ENCODE measurements around the gene MTA3. TPM values are rescaled to one million over a fixed set of nuclear protein-coding genes. Genes with fewer than 3 reads are reported as not detected.

Gene MTA3
- total RNA-seq, 1 donor from 2014 or later = 72.8 TPM

DNA sequence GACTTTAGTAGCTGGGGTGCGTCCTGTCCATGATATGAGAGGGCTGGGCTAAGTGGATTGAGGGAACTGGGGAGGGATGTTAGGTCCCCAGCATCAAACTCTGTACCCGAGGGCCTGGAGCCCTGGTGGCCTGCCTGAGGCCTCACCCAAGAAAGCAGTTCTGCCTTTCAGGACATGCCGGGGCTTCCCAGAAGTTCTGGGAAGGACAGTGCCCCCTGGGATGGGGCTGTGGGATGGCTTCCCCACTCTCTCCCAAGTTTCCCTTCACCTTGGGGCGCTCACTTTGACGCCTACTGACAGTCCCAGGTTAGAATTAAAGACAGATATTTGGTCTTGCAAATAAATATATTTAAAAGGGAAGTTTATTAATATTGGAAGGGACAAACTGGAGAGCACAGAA, 193.7 kb downstream of the MTA3 start:
- DNase-seq (ENCODE audit: low spot score) = peak; percentile 32

- DNase-seq (ENCODE audit: low spot score) = peak; percentile 38
Measured at GRCh38 chr2:42762823-42763804, 194.7 kb downstream of the MTA3 start.

DNA sequence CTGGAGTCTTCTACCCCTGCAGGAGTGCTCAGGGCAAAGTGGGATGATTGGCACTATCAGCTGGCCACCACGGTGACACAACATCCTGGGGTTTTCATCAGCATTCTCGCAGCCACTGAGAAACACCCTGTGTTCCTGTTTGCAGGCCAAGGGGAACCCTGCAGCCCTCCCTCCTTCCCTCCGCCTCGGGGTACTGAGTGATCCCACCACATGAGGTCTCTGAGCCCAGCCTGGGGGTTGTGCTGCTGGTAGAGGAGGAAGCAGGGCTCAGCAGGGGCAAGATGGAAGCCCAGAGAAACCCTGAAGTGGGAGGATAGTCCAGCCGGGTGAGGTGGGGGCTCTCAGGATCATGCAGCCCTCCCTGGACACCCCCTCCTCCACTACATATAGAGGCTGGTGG, 195.7 kb downstream of the MTA3 start, which contains the start of gene OXER1:
Gene OXER1 (minus strand): TSS at position 40 of the 400 bp plus-strand sequence. CDS start 73 bp downstream, outside the sequence.
- DNase-seq (ENCODE audit: low spot score) = no peak

DNA sequence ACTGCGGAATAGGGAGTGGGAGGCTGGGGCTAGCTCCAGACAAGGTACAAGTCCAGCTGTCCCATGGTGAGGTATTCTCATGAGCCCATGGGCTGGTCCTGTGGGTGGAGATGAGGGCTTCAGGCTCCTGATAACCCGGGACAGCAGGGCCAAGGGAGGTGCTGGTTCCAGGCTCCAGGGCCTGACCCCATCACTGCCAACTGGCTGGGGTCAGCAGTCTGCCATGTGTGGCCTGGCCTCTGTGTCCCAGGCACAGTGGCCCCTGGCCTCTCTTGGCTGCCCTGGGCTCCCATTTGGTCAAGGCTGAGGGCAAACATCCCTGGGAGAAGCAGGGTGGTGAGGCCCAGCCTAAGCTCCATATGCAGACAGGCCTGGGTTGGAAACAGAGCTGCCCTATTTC, 196.5 kb downstream of the MTA3 start:
- peak; percentile 36 for DNase-seq (ENCODE audit: low spot score)

- peak; percentile 20 for DNase-seq (ENCODE audit: low spot score)
Measured at GRCh38 chr2:42765686-42766085, 197.3 kb downstream of the MTA3 start.

DNA sequence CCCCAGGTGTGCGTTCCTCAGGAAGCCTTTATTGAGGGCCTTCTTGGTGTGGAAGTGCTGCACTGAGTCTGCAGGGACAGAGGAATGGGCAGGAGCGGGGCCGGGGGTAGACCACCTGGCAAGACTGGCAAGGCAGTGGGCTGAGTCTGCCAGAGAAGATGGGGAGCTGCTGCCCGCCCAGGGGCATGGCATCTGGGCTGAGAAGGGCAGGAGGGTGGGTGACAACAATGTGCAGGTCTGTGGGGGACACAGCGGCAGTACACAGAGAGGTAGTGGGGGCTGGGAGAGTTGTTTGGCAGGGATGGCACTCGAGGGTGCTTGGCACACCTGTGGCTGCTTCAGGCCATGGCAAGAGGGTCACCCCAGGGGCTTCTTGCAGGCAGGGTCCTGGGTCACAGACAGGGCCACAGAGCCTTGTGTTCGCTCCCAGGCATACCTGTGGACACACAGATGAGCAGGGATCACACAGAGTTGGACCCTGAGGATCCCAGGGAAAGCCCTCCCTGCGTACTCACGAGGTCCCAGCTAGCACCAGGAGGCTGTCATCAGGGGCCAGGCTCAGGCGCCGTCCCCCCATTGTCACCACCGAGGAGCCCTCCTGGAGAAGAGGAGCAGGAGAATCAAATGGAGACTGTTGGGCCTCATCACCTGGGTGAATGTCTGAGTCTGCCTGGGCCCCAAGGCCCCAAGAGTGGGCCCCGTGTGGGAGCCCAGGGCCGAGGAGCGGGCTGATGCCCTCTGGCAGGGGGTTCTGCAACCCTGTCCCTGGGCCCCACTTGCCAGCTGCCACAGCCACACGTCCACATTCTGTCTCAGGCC, 198.9 kb downstream of the MTA3 start:
- DNase-seq (ENCODE audit: low spot score) = no peak

- DNase-seq (ENCODE audit: low spot score) = no peak
Measured at GRCh38 chr2:42767899-42768705, 199.7 kb downstream of the MTA3 start.

- no peak for DNase-seq (ENCODE audit: low spot score)
Measured at GRCh38 chr2:42768706-42769256, 200.3 kb downstream of the MTA3 start.

DNA sequence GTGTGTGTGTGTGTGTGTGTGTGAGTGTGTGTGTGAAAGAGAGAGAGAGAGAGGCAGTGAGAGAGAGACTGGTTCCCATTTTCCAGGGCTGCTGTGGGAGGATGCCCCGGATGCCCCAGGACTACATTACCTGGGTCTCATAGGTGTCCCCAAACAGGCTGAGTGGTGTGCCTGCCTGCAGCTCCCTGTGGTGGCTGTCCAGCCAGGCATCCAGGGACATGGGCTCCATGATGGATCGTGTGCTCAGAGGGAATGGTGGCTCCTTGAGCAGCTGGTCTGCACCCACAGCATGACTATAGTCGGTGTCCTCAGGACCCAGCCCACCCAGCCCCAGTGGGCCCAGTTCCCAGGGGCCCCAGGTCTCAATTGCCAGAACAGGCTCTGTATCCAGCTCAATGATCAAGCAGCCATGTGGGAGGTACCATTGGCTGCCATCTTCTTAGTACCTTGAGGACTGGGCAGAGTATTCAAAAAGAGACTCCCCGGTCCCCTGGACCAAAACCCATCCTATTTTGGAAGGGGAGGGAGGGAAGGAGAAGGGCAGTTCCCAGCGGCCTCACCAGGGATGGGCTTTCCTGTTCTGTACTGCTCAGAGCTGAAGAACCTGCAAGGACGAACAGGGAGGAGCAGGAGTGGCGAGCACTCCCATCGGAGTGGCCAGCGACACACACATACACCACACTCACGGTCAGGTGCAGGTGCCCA, 201.3 kb downstream of the MTA3 start:
- no peak for DNase-seq (ENCODE audit: low spot score)

GRCh38 chr2:42770288-42771131, 202.1 kb downstream of the MTA3 start:
- no peak for DNase-seq (ENCODE audit: low spot score)

GRCh38 chr2:42771546-42772153, 203.2 kb downstream of the MTA3 start:
- no peak for DNase-seq (ENCODE audit: low spot score)

GRCh38 chr2:42775186-42775585, 206.8 kb downstream of the MTA3 start:
- DNase-seq (ENCODE audit: low spot score) = no peak

DNA sequence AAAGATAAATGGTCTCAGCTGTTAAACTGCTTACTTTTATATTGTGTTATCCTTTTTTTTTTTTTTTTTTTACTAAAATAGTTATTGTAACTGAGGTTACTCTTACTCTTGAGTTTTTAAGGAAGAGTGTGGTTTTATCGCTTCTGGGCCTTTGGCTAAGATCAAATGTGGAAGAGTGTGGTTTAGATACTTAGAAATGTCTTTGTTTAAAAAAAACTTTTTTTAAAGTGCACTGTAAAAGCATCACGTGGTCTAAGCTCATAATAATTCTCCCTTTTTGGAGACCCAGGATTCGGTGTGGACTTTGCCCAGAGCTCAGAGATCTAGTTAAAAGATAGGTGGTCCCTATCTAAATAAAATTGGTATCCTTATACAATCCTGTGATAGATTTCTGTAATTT, 207.4 kb downstream of the MTA3 start:
- peak; percentile 20 for DNase-seq (ENCODE audit: low spot score)

GRCh38 chr2:42777883-42778805, 209.7 kb downstream of the MTA3 start:
- peak; percentile 32 for DNase-seq (ENCODE audit: low spot score)

DNA sequence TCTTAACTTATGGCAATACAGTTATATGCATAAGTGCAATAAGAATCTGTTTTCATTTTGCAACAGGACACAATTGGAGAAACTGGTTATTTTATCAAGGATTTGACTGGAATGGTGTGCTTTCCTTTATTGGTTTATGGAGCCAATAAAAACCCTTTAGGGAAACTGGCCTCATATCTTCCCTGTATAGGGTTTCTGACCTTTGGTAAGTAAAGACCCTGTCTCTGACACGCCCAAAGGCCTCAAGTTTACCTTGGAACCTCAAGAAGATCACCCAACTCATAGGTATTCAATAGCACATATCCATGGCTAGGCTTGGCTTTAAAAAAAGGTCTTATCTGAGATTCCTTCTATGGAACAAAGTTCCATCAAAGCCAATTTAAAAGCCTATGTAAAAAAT, 212.7 kb downstream of the MTA3 start:
- DNase-seq (ENCODE audit: low spot score) = no peak

DNA sequence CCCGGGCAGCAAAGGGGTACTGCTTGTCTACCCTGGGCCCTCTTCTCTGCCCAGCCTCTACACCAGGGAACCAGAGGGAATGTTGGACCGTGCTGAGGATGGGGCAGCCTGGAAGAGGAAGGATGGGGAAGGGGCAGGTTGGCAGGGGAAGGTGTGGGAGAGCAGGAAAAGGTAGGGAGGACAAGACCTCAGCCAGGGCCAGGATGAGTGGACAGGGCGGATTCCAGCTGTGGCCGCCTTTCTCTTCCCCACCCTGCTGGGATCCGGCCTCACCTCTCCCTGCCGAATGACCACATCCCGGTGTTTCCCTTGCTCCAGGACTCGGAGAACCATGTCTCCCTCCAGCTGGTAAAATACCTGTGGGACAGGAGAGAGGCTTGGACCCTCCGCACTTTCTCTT, 215.1 kb downstream of the MTA3 start:
- peak; percentile 26 for DNase-seq (ENCODE audit: low spot score)

DNA sequence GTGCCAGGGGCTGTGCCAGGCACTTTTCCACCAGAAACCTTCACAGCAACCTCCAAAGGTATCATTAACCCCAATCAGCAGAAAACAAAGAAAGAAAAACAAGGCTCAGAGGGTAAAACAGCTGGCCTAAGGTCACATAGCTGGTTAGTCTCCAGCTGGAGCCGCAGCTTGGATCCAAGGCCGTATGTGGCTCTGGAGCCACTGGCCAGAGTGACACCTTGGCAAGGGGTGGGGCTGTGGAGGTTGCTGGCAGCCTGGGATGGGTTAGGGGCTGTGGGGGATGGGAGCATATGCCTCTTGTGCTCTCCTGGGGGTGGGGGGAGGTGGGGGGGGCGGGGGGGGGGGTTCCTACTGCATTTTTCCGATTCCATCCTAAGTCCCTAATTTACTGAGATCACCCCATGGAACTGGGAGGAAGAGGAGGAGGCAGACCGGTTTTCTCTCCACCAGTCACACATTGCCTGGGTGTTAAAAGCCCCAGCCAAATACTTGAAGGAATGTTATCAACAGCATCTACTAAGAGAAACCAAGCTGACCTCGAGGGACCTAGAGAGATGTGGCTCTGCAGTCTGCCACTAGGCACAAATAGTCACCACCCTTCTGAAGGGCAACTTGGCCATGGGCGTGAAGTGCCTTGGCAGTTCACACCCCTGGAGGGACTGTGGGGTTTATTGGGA, 215.9 kb downstream of the MTA3 start:
- peak; percentile 32 for DNase-seq (ENCODE audit: low spot score)
